GM21825 (cell line): ENCODE data around the gene CNPY1.

Experiments used
- ATAC-seq: cut with Tn5 transposase; IDR thresholded peaks from one replicate; pipeline ENCODE4 v1.9.1; 2021; ENCODE audit warnings: mild to moderate bottlenecking, moderate library complexity; ENCODE audit not compliant: unreplicated experiment

CNPY1 gene

GRCh38 chr7:155457544-155458110 is 88.7 kb downstream of the CNPY1 start:
- ATAC-seq: no peak

- ATAC-seq: no peak
Observed at GRCh38 chr7:155456738-155457543, 89.4 kb downstream of the CNPY1 start.

- ATAC-seq: no peak
Observed at GRCh38 chr7:155455776-155456737, 90.3 kb downstream of the CNPY1 start.

- ATAC-seq: no peak
Observed at GRCh38 chr7:155455132-155455693, 91.1 kb downstream of the CNPY1 start.

GRCh38 chr7:155454183-155455112 is 91.9 kb downstream of the CNPY1 start:
- no peak for ATAC-seq

GRCh38 chr7:155453296-155454182 is 92.8 kb downstream of the CNPY1 start:
- ATAC-seq: no peak

GRCh38 chr7:155452505-155453295 is 93.7 kb downstream of the CNPY1 start:
- ATAC-seq: no peak

GRCh38 chr7:155451840-155452239 is 94.5 kb downstream of the CNPY1 start:
- ATAC-seq: no peak
